ENCODE data around the gene ARHGDIG. TPM values are rescaled to one million over a fixed set of nuclear protein-coding genes. Genes with fewer than 3 reads are reported as not detected.

Gene ARHGDIG
- total and polyA plus RNA-seq, 9 of the 15 experiments (the other 6 are each of a cell fraction or from before 2014, with no cell fraction given) = 0.36 to 2.5 (median 0.64) TPM; not detected in 2

DNA sequence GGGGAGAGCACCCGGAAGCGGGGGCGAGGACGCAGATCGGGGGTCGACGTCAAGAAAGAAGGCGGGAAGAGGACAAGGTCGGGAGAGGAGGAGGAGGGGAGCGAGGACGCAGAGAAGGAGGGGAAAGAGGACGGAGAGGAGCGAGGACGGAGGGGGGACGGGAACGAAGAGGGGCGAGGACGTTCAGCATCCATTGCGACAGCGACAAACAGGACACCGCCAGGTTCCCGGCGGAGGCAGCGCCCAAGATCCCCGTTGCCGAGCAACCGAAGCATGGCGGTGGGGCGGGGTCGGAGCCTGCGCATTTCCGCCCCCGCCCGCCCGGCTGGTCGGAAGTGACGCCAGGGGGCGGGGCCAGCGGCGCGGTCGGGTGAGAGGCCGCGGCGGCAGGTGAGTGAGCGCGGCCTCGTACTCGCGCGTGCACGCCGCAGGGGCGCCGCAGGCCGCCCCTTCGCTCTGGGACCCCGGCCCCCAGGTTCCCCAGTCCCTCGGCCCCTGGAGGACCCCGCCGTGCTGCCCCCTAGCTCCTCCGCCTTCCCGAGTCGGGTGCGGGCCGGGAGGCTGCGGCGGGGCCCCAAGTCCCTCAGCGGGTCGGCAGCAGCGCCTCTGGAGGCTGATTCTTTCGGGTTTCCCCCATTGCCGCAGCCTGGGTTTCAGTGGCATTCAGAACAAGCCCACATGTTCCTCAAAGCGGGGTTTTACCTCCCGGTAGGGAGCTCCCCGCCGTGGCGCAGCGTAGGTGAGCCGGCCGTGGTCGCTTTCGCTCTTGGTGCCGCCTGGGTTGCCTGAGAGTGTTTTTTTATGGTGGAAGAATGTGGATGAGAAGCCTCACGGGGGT is 45.7 kb upstream of the ARHGDIG start, which contains the start of gene FAM234A:
Gene FAM234A, plus strand, starts transcription at position 354 of the 838 bp plus-strand sequence. CDS start 19,593 bp downstream, outside the sequence.
- DNase-seq (ENCODE audit: extremely low read depth in 1 of 4, low spot score in 3 of 4) (peak; percentile 93 to 97 (median 95)), ATAC-seq (peak; percentile 90), FAIRE-seq (peak; percentile 90)
- H3K9me1 ChIP-seq (ENCODE audit: control insufficient read depth, insufficient read depth, low read length) = no peaks in the 10 kb centered on the region
- H3K79me2 ChIP-seq (ENCODE audit: control insufficient read depth, insufficient read depth, low read length) = peaks cover 19% of the 10 kb centered on the region
- H3K4me2 ChIP-seq (ENCODE audit: insufficient read depth, low read length) = peak within 1 kb of the TSS; percentile 99
- H3K9me3 ChIP-seq (replicated peaks; ENCODE audit: control insufficient read depth, insufficient read depth, low read depth, low read length) = no peaks in the 10 kb centered on the region; the same call in 1 of the 2 replicates
- POLR2A ChIA-PET = interaction anchor here (0.7 to 1.4 kb wide), 8 partner anchors 8 to 294 kb away, joined by 3 to 4 read pairs (median 3); no protein-coding TSS in a partner anchor
- H2AFZ ChIP-seq (ENCODE audit: low read depth, low read length) = peak within 1 kb of the TSS; percentile 99
- WGBS (ENCODE audit: insufficient coverage, low coverage, missing lambda C conversion rate) = 1% methylated on average over 52 of the region's 85 CpGs
- CTCF ChIA-PET (ENCODE audit: low intra/inter-chr PET ratio) = no interaction called here
- no TSS peak for BruUV-seq (replicated peaks)
- no peaks in the 10 kb centered on the region for H4K20me1 ChIP-seq (replicated peaks; ENCODE audit: control insufficient read depth, insufficient read depth, low read length)
- no peaks in the 10 kb centered on the region for H3K36me3 ChIP-seq (ENCODE audit: control insufficient read depth, insufficient read depth, low read length)
- H3K27me3 ChIP-seq (ENCODE audit: control insufficient read depth in 2 of 2, insufficient read depth in 2 of 2, low read length in 2 of 2) = no peaks in the 10 kb centered on the region
- peak within 1 kb of the TSS; percentile 88 to 96 for H3K9ac ChIP-seq (ENCODE audit: insufficient read depth in 1 of 2, low read depth in 2 of 2, low read length in 2 of 2)
- intact Hi-C loops (cut with micrococcal nuclease) (loop anchor here (5.0 kb wide), 1 partner anchor 118 kb away; the partner anchor contains the start of gene AXIN1), in situ Hi-C loops (cut with MboI) (no loop called here)
- peak within 1 kb of the TSS; percentile 87 for H3K4me3 ChIP-seq
- H3K4me1 ChIP-seq (replicated peaks in 1 of 2; ENCODE audit: control insufficient read depth in 2 of 2, insufficient read depth in 2 of 2, low read length in 2 of 2) = peaks cover 7 to 29% of the 10 kb centered on the region in 2 experiments
- peak within 1 kb of the TSS; percentile 92 for H3K27ac ChIP-seq (ENCODE audit: extremely low read depth, low read depth, low read length)
- no peak for TF ChIP-seq BRCA1 (IDR thresholded peaks at IDR 0.05)
- TF ChIP-seq BRCA1 (CRISPR knock-in tag; IDR thresholded peaks at IDR 0.05) = 0 out of 2 replicates have a peak, but pooled peaks have one; percentile 20
- no peak for TF ChIP-seq RAD51 (IDR thresholded peaks at IDR 0.05; ENCODE audit: borderline replicate concordance, low read depth)
- TF ChIP-seq FOSL1 (tag; conservative IDR thresholded peaks at IDR 0.05) = no peak; the same call in 1 of the 2 replicates
- TF ChIP-seq KLF6 (CRISPR knock-in tag; IDR thresholded peaks at IDR 0.05; ENCODE audit: borderline replicate concordance) = no peak
- no peak for TF ChIP-seq TBL1XR1 (IDR thresholded peaks at IDR 0.05; ENCODE audit: low read length in 2 of 2)
- TF ChIP-seq KDM4B (IDR thresholded peaks at IDR 0.05; ENCODE audit: borderline replicate concordance in 2 of 2, low read depth in 1 of 2) = 0 out of 4 replicates have a peak, but pooled peaks of 1 of the 2 experiments have one; percentile 45
- peak; percentile 67; the same call in 1 of the 2 replicates for TF ChIP-seq FOXP1 (CRISPR knock-in tag; IDR thresholded peaks at IDR 0.05)
- no peak for TF ChIP-seq ZNF431 (CRISPR knock-in tag; IDR thresholded peaks at IDR 0.05)
- TF ChIP-seq NR4A1 (CRISPR knock-in tag; IDR thresholded peaks at IDR 0.05) = no peak
- no peak for TF ChIP-seq NR4A1 (tag; IDR thresholded peaks at IDR 0.05)
- TF ChIP-seq ADNP (tag; IDR thresholded peaks at IDR 0.05) = no peak
- TF ChIP-seq ZC3H4 (CRISPR knock-in tag; IDR thresholded peaks at IDR 0.05; ENCODE audit: borderline replicate concordance) = peak; percentile 96
- no peak for TF ChIP-seq MTA2 (IDR thresholded peaks at IDR 0.05; ENCODE audit: low read depth)
- TF ChIP-seq DMBX1 (CRISPR knock-in tag; IDR thresholded peaks at IDR 0.05; ENCODE audit: borderline replicate concordance) = no peak
- TF ChIP-seq FOXA3 (CRISPR knock-in tag; conservative IDR thresholded peaks at IDR 0.05 in 1 of 2, IDR thresholded peaks at IDR 0.05 in 1 of 2) = no peak
- no peak for TF ChIP-seq NUFIP1 (IDR thresholded peaks at IDR 0.05; ENCODE audit: partially characterized antibody)
- no peak for TF ChIP-seq ESRRB (CRISPR knock-in tag; IDR thresholded peaks at IDR 0.05; ENCODE audit: borderline replicate concordance)
- TF ChIP-seq MYBL2 (IDR thresholded peaks at IDR 0.05; ENCODE audit: low read depth) = no peak
- no peak for TF ChIP-seq MYBL2 (CRISPR knock-in tag; IDR thresholded peaks at IDR 0.05; ENCODE audit: borderline replicate concordance)
- no peak for TF ChIP-seq SMAD3 (CRISPR knock-in tag; conservative IDR thresholded peaks at IDR 0.05)
- TF ChIP-seq MTF1 (CRISPR knock-in tag; IDR thresholded peaks at IDR 0.05; ENCODE audit: borderline replicate concordance) = no peak
- peak; percentile 54; the same call in 1 of the 2 replicates for TF ChIP-seq SMARCE1 (IDR thresholded peaks at IDR 0.05)
- TF ChIP-seq SMAD2 (IDR thresholded peaks at IDR 0.05; ENCODE audit: low read depth, low read length) = no peak
